Left renal cortex interstitium (tissue), 4 donors: ENCODE results near the gene B9D1. TPM values are rescaled to one million over a fixed set of nuclear protein-coding genes. Genes with fewer than 3 reads are reported as not detected.

Experiments used
- DNase-seq, 4 donors: peaks; one replicate each; pipeline ENCODE4 v3.0.0-alpha.2; 2013; ENCODE audit warnings: low read depth in 4 of 4, low spot score in 2 of 4, missing footprints in 1 of 4
- polyA plus RNA-seq, 4 donors: library from polyadenylated mRNA; unstranded; fragments of 120-200 nt; gene quantifications; one replicate each; pipeline ENCODE4 v1.2.1, GENCODE V29; 2013; ENCODE audit not compliant: insufficient read length in 4 of 4

B9D1 gene
- 10 to 100 TPM; 32.3 to 51.0 (median 42.9) TPM for polyA plus RNA-seq

GRCh38 chr17:19362277-19363113 lies at the start of gene B9D1:
TSS of gene B9D1 (minus strand) at chr17:19362723. CDS start at chr17:19362569, 154 bp downstream.
- peak; percentile 85 to 94 (median 90) for DNase-seq

- DNase-seq: no peak
Measured at GRCh38 chr17:19411631-19412030, 49.1 kb upstream of the B9D1 start.

- no peak for DNase-seq
Measured at GRCh38 chr17:19410875-19411620, 48.5 kb upstream of the B9D1 start, which contains the start of gene RNF112. TSS of gene RNF112 (plus strand) at chr17:19411232. CDS start at chr17:19411409, 177 bp downstream.

GRCh38 chr17:19410091-19410490 lies 47.6 kb upstream of the B9D1 start:
- DNase-seq: no peak

GRCh38 chr17:19409509-19409908 lies 47.0 kb upstream of the B9D1 start:
- no peak for DNase-seq

GRCh38 chr17:19409066-19409465 lies 46.5 kb upstream of the B9D1 start:
- DNase-seq: no peak

GRCh38 chr17:19408346-19408710 lies 45.8 kb upstream of the B9D1 start:
- DNase-seq: no peak

- DNase-seq: no peak
Measured at GRCh38 chr17:19407601-19408345, 45.2 kb upstream of the B9D1 start.

GRCh38 chr17:19405114-19405513 lies 42.6 kb upstream of the B9D1 start:
- no peak for DNase-seq

GRCh38 chr17:19404264-19404663 lies 41.7 kb upstream of the B9D1 start:
- no peak for DNase-seq

GRCh38 chr17:19403021-19403420 lies 40.5 kb upstream of the B9D1 start:
- no peak for DNase-seq

GRCh38 chr17:19402171-19402570 lies 39.6 kb upstream of the B9D1 start:
- no peak for DNase-seq

- no peak for DNase-seq
Measured at GRCh38 chr17:19401321-19402010, 38.9 kb upstream of the B9D1 start.

GRCh38 chr17:19399750-19400450 lies 37.4 kb upstream of the B9D1 start:
- no peak for DNase-seq

- no peak for DNase-seq
Measured at GRCh38 chr17:19398301-19399181, 36.0 kb upstream of the B9D1 start.

GRCh38 chr17:19397556-19398041 lies 35.1 kb upstream of the B9D1 start:
- no peak for DNase-seq

- no peak for DNase-seq
Measured at GRCh38 chr17:19392303-19392702, 29.8 kb upstream of the B9D1 start.

GRCh38 chr17:19391432-19391831 lies 28.9 kb upstream of the B9D1 start:
- no peak for DNase-seq

GRCh38 chr17:19390951-19391350 lies 28.4 kb upstream of the B9D1 start:
- no peak for DNase-seq
